Measurements from ENCODE around the gene TNXB.
"Not testable (repeated sequence)": the region's sequence is repeated elsewhere in the genome, so short reads cannot be mapped to it uniquely, and the experiment has no call there.

Gene TNXB

GRCh38 chr6:32037598-32038524 lies 71.3 kb downstream of the TNXB start, which contains the start of gene CYP21A2:
TSS of gene CYP21A2 (plus strand) at chr6:32038415. CDS start at chr6:32038423, 8 bp downstream.
- DNase-seq: not testable (repeated sequence)

DNA sequence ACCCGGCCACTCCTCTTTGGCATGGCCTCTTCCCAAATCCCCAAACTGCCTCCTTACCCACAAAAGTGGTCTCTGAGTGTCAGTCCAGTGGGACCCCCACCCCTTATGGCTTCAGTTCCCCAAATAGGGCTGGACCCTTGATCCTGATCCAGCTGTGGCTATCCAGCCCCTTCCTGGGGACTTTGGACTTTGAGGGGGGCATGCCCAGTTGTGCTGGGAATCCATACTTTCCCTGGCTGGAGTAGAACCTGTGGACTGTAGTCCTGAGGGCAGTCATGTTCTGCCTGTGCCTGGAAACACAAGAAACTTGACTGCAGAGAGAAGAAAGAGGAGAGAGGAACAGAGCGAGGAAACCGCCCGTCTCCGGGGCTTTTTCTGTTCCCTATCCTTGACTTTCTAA lies 72.0 kb downstream of the TNXB start:
- DNase-seq: not testable (repeated sequence)

DNA sequence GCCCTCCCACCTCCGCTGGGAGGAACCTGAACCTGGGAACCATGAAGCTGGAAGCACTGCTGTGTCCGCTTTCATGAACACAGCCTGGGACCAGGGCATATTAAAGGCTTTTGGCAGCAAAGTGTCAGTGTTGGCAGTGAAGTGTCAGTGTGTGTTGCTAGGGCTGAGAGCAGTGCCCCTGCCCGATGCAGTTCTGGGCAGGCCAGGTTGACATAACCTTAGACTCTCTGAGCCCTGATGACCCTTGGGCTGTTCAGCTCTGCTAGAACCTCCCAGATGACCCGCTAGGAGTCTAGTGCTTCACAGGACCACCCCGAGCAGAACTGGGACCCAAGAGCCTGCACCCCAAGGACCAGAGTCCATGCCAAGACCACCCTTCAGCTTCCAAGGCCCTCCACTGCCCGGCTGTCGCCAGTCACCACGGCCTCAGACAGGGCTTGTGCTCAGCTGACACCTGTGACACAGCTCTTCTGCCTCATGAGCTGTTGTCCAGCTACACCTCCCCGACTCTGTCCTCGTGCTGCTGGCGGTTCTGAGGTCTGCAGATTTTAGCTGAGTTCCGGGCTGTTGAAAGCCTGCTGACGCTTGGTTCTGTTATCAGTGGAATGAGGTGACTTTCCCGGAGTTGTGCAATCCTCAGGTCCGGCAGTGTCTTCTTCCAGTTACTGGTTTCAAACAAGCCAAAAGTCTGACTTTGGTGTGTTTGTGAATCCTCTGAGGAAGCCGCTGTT lies 73.7 kb downstream of the TNXB start:
- DNase-seq: not testable (repeated sequence)

DNA sequence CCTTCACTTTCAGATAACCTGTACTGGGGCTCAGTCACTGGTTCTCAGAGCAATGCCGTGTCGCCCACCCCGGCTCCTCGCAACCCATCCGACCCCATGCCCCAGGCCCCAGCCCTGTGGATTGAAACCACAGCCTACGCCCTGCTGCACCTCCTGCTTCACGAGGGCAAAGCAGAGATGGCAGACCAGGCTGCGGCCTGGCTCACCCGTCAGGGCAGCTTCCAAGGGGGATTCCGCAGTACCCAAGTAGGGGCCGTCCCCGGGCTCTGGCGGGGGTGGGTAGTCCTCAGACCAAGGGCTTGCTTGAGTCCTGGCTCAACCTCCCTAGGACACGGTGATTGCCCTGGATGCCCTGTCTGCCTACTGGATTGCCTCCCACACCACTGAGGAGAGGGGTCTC lies 79.6 kb downstream of the TNXB start:
- not testable (repeated sequence) for DNase-seq

GRCh38 chr6:32028631-32029030 lies 80.5 kb downstream of the TNXB start:
- not testable (repeated sequence) for DNase-seq

DNA sequence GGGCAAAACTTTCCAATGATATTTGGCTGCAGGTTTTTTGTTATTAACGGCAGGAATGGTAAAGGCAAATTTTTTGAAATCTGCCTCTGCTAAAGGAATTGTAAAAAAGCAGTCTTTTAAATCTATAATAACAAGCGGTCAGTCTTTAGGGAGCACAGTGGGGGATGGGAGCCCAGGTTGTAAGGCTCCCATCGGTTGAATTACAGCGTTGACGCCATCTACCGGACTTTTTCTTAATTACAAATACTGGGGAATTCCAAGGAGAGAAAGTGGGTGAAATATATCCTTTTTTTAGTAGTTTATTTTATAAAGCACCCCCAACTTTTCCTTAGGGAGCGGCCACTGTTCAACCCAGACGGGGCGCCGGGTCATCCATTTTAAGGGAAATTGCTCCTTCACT lies 87.0 kb downstream of the TNXB start:
- DNase-seq: not testable (repeated sequence)

DNA sequence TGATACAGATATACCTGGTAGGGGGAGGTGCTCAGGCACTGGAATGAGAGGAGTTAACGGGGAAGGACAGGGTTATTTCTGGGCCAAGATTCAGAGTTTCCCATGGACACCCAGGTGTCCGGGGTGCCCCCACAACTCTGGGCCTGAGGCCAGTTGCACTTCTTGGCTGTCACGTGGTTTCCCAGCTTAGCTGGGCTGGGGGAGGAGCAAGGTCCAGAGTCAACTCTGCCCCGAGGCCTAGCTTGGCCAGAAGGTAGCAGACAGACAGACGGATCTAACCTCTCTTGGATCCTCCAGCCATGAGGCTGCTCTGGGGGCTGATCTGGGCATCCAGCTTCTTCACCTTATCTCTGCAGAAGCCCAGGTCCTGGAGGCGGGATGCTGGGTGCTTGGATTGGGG lies 94.6 kb downstream of the TNXB start, which contains the start of gene C4B:
Gene C4B (plus strand): TSS at position 249 of the 400 bp plus-strand sequence. CDS start 51 bp downstream, at position 300.
- DNase-seq: not testable (repeated sequence)

DNA sequence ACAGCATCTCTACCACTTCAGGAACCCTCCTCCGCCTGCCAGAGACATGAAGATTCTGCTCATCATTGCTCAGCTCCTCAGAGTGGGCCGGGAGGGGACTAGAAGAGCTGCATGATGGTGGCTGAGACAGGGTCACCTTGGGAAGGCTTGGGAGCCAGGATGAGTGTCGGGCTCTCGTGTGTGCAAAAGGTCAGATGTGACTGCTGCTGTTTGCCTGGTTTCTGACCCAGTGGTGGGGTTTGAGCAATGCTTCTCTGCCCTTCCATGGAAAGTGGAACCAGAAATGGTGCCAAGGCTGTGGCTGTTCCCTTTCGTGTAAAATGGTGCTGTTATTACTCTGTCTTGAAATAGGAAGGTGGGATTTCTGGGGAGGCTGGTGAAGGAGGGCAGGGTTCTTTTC lies 95.4 kb downstream of the TNXB start:
- not testable (repeated sequence) for DNase-seq

- DNase-seq: not testable (repeated sequence)
Observed at GRCh38 chr6:32012941-32013617, 96.1 kb downstream of the TNXB start.

- DNase-seq: not testable (repeated sequence)
Observed at GRCh38 chr6:32010856-32011530, 98.1 kb downstream of the TNXB start.

DNA sequence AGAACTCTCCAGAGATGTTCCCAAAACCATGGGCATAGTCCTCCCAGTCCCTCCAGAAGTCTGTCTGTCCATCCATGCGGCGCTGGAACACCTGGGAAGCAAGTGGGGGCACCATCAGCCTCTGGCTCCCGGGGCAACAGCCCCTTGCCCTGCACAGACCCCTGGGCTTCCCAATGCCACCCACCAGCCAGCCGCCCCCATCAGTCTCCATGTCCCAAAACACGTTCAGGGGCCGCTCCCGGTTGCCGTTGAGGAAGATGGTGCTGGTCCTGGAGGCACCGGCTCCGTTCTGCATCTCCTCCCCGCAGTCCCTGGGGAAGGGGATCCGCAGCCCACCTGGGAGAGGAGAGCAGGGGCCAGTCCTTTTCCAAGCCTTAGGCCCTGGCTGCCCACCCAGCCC lies 99.6 kb downstream of the TNXB start:
- not testable (repeated sequence) for DNase-seq

DNA sequence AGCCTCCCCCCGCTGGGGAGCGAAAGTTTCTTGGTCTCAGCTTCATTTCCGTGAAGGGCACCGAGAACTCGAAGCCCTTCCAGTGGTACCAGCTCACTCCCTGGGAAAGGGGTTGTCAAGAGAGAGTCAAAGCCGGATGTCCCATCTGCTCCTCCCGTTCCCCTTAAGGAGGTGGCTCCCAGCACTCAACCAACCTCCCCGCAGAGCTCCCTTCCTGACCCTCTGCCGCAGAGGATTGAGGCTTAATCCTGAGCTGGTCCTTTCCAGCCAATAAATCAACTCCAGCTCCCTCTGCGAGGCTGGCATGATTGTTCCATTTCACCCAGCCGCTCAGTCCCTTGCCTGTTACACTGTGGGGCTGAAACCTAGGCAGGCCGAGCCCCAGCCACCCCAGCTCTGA lies 100.5 kb downstream of the TNXB start:
- DNase-seq: not testable (repeated sequence)

GRCh38 chr6:32008037-32008436 lies 101.1 kb downstream of the TNXB start:
- not testable (repeated sequence) for DNase-seq

DNA sequence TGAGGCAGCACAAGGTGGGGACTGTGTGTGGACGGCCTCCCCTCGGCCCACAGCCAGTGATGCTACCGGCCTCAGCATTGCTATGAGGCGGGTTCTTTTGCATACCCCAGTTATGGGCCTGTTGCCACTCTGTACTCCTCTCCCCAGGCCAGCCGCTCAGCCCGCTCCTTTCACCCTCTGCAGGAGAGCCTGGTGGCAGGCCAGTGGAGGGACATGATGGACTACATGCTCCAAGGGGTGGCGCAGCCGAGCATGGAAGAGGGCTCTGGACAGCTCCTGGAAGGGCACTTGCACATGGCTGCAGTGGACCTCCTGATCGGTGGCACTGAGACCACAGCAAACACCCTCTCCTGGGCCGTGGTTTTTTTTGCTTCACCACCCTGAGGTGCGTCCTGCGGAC lies 102.1 kb downstream of the TNXB start:
- not testable (repeated sequence) for DNase-seq

DNA sequence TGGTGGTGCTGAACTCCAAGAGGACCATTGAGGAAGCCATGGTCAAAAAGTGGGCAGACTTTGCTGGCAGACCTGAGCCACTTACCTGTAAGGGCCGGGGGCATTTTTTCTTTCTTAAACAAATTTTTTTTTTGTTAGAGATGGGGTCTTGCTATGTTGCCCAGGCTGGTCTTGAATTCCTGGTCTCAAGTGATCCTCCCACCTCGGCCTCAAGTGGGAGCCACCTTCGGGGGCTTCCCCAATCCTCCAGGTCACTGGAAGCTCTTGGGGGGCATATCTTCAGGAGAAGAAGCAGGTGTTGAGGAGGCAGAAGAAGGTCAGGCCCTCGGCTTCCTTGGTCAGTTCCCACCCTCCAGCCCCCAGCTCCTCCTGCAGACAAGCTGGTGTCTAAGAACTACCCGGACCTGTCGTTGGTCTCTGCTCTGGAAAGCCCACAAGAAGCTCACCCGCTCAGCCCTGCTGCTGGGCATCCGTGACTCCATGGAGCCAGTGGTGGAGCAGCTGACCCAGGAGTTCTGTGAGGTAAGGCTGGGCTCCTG lies 103.1 kb downstream of the TNXB start:
- not testable (repeated sequence) for DNase-seq

DNA sequence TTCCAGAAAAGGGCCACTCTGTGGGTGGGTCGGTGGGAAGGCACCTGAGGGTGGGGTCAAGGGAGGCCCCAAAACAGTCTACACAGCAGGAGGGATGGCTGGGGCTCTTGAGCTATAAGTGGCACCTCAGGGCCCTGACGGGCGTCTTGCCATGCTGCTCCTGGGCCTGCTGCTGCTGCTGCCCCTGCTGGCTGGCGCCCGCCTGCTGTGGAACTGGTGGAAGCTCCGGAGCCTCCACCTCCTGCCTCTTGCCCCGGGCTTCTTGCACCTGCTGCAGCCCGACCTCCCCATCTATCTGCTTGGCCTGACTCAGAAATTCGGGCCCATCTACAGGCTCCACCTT lies 103.6 kb downstream of the TNXB start:
- DNase-seq: not testable (repeated sequence)

GRCh38 chr6:32004864-32005537 lies 104.1 kb downstream of the TNXB start:
- DNase-seq: not testable (repeated sequence)

GRCh38 chr6:32004393-32004792 lies 104.7 kb downstream of the TNXB start:
- DNase-seq: not testable (repeated sequence)

- DNase-seq: not testable (repeated sequence)
Observed at GRCh38 chr6:32003301-32003700, 105.8 kb downstream of the TNXB start.

DNA sequence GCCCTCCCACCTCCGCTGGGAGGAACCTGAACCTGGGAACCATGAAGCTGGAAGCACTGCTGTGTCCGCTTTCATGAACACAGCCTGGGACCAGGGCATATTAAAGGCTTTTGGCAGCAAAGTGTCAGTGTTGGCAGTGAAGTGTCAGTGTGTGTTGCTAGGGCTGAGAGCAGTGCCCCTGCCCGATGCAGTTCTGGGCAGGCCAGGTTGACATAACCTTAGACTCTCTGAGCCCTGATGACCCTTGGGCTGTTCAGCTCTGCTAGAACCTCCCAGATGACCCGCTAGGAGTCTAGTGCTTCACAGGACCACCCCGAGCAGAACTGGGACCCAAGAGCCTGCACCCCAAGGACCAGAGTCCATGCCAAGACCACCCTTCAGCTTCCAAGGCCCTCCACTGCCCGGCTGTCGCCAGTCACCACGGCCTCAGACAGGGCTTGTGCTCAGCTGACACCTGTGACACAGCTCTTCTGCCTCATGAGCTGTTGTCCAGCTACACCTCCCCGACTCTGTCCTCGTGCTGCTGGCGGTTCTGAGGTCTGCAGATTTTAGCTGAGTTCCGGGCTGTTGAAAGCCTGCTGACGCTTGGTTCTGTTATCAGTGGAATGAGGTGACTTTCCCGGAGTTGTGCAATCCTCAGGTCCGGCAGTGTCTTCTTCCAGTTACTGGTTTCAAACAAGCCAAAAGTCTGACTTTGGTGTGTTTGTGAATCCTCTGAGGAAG lies 106.4 kb downstream of the TNXB start:
- not testable (repeated sequence) for DNase-seq

DNA sequence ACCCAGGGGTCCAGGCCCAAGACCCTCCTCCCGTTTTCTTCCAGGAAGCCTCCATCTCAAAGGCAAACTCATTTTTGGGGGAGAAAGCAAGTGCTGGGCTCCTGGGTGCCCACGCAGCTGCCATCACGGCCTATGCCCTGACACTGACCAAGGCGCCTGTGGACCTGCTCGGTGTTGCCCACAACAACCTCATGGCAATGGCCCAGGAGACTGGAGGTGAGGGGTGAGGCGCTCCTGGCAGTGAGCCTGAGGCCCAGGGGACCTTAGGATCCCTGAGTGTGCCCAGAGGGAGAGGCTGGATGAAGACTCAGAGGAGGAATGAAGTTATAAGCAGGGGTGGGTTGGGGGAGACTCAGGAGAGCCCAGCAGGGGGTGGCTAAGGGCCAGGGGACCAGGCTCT lies 112.8 kb downstream of the TNXB start:
- DNase-seq: not testable (repeated sequence)

Data from HCEC 1CT (cell line).